ENCODE results near the gene CRYBA2. TPM values are rescaled to one million over a fixed set of nuclear protein-coding genes. Genes with fewer than 3 reads are reported as not detected.
A peak's percentile ranks its signal among the peaks of the same experiment; 100 is the strongest.

The CRYBA2 gene
- total RNA-seq, 2 experiments from 2014 or later: not detected

DNA sequence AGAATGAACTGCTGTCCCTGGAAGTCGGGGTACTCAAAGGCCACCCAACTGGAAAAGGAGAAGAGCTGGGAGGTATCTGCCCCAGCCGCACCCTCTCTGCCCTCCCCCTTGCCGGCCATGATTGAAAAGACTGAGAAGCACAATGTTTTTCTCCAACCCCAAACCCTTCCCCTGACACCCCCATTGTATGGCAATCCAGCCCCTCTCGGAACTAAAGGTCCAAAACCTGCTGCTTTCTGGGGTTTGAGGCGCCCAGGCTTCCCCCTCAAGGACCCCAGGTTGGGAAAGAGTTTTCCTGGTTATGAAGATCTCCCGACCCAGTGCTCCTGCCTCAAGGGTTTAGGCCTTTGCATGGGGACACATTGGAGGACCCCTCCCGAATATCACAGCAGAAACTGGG, 1.0 kb downstream of the CRYBA2 start:
- no peaks in the 10 kb centered on the region for H3K36me3 Mint-ChIP-seq (ENCODE audit: low read depth)
- H3K4me1 Mint-ChIP-seq: peaks cover 2% of the 10 kb centered on the region
- ChIA-PET CTCF (interaction anchor here (3.3 kb wide), 1 partner anchor 11 kb away, joined by 18 read pairs; no protein-coding TSS in a partner anchor), POLR2A (no interaction called here)
- DNase-seq: no peak
- H3K27ac Mint-ChIP-seq: no peak overlapping the region
- no peak overlapping the region for H3K4me3 Mint-ChIP-seq
- H3K27me3 Mint-ChIP-seq: peaks cover 86% of the 10 kb centered on the region
- H3K9me3 Mint-ChIP-seq: no peaks in the 10 kb centered on the region

GRCh38 chr2:218991674-218992168, 1.5 kb downstream of the CRYBA2 start:
- no peaks in the 10 kb centered on the region for H3K9me3 Mint-ChIP-seq
- no peaks in the 10 kb centered on the region for H3K36me3 Mint-ChIP-seq (ENCODE audit: low read depth)
- peaks cover 87% of the 10 kb centered on the region for H3K27me3 Mint-ChIP-seq
- H3K27ac Mint-ChIP-seq: no peak overlapping the region
- CTCF ChIA-PET: interaction anchor here (3.3 kb wide), 1 partner anchor 11 kb away, joined by 18 read pairs; no protein-coding TSS in a partner anchor
- peaks cover 2% of the 10 kb centered on the region for H3K4me1 Mint-ChIP-seq
- no peak overlapping the region for H3K4me3 Mint-ChIP-seq
- no peak for DNase-seq
- POLR2A ChIA-PET: no interaction called here

DNA sequence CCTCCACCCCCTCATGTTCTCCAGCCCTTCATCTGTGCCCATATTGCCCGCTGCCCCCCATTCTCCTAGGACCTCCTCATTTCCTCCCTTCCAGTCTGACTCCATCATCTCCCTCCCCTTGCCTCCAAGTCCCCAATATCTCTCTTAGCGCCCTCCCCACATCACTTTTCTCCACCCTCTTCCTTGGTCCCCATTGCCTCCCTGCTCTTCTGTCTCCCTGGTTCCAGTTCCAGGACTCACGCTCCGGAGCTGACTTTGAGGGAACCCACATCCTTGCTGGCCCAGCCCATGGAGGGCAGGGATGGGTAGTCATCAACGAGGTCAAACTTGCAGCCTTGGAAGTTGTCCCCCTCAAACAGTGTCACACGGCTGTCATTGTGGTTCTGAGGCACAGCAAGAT, 2.6 kb downstream of the CRYBA2 start:
- Mint-ChIP-seq H3K4me1 (peaks cover 2% of the 10 kb centered on the region), H3K27me3 (peaks cover 89% of the 10 kb centered on the region), H3K4me3 (no peak overlapping the region), H3K27ac (no peak overlapping the region), H3K36me3 (ENCODE audit: low read depth) (no peaks in the 10 kb centered on the region), H3K9me3 (no peaks in the 10 kb centered on the region)
- ChIA-PET POLR2A (no interaction called here), CTCF (interaction anchor here (0.6 to 3.3 kb wide), 3 partner anchors 9 to 310 kb away, joined by 3 to 18 read pairs (median 3); no protein-coding TSS in a partner anchor)
- DNase-seq: no peak

- POLR2A ChIA-PET: no interaction called here
- no peak for DNase-seq
These were observed 3.2 kb downstream of the CRYBA2 start for GRCh38 chr2:218990052-218990451.

GRCh38 chr2:218988650-218989049, 4.6 kb downstream of the CRYBA2 start:
- POLR2A ChIA-PET: no interaction called here
- CTCF ChIA-PET: interaction anchor here (0.5 kb wide), 2 partner anchors 11 to 91 kb away, joined by 3 read pairs; no protein-coding TSS in a partner anchor
- no peak for DNase-seq

More at GRCh38 chr2:218990052-218990451, 3.2 kb downstream of the CRYBA2 start:
- H3K4me3 Mint-ChIP-seq: no peak overlapping the region
- H3K27ac Mint-ChIP-seq: no peak overlapping the region
- CTCF ChIA-PET: interaction anchor here (0.6 to 3.3 kb wide), 3 partner anchors 9 to 310 kb away, joined by 3 to 18 read pairs (median 3); no protein-coding TSS in a partner anchor
- H3K9me3 Mint-ChIP-seq: no peaks in the 10 kb centered on the region
- H3K4me1 Mint-ChIP-seq: peaks cover 2% of the 10 kb centered on the region
- no peaks in the 10 kb centered on the region for H3K36me3 Mint-ChIP-seq (ENCODE audit: low read depth)
- H3K27me3 Mint-ChIP-seq: peaks cover 86% of the 10 kb centered on the region

GRCh38 chr2:218988164-218988563, 5.1 kb downstream of the CRYBA2 start:
- DNase-seq: no peak
- Mint-ChIP-seq H3K36me3 (ENCODE audit: low read depth) (peaks cover under 1% of the 10 kb centered on the region), H3K27ac (no peak overlapping the region), H3K9me3 (no peaks in the 10 kb centered on the region), H3K27me3 (peaks cover 87% of the 10 kb centered on the region), H3K4me1 (peaks cover 3% of the 10 kb centered on the region), H3K4me3 (no peak overlapping the region)
- ChIA-PET POLR2A (no interaction called here), CTCF (interaction anchor here (0.5 kb wide), 2 partner anchors 19 to 92 kb away, joined by 3 read pairs; no protein-coding TSS in a partner anchor)

More at GRCh38 chr2:218988650-218989049, 4.6 kb downstream of the CRYBA2 start:
- H3K4me3 Mint-ChIP-seq: no peak overlapping the region
- H3K9me3 Mint-ChIP-seq: no peaks in the 10 kb centered on the region
- H3K36me3 Mint-ChIP-seq (ENCODE audit: low read depth): no peaks in the 10 kb centered on the region
- peaks cover 83% of the 10 kb centered on the region for H3K27me3 Mint-ChIP-seq
- no peak overlapping the region for H3K27ac Mint-ChIP-seq
- H3K4me1 Mint-ChIP-seq: peaks cover 3% of the 10 kb centered on the region

- ChIA-PET CTCF (no interaction called here), POLR2A (no interaction called here)
- no peaks in the 10 kb centered on the region for H3K9me3 Mint-ChIP-seq
- peaks cover 1% of the 10 kb centered on the region for H3K36me3 Mint-ChIP-seq (ENCODE audit: low read depth)
- H3K4me1 Mint-ChIP-seq: peaks cover 6% of the 10 kb centered on the region
- H3K27me3 Mint-ChIP-seq: peaks cover 86% of the 10 kb centered on the region
- H3K4me3 Mint-ChIP-seq: no peak overlapping the region
- H3K27ac Mint-ChIP-seq: no peak overlapping the region
- DNase-seq: no peak
These were observed 7.0 kb downstream of the CRYBA2 start for GRCh38 chr2:218986148-218986761.

DNA sequence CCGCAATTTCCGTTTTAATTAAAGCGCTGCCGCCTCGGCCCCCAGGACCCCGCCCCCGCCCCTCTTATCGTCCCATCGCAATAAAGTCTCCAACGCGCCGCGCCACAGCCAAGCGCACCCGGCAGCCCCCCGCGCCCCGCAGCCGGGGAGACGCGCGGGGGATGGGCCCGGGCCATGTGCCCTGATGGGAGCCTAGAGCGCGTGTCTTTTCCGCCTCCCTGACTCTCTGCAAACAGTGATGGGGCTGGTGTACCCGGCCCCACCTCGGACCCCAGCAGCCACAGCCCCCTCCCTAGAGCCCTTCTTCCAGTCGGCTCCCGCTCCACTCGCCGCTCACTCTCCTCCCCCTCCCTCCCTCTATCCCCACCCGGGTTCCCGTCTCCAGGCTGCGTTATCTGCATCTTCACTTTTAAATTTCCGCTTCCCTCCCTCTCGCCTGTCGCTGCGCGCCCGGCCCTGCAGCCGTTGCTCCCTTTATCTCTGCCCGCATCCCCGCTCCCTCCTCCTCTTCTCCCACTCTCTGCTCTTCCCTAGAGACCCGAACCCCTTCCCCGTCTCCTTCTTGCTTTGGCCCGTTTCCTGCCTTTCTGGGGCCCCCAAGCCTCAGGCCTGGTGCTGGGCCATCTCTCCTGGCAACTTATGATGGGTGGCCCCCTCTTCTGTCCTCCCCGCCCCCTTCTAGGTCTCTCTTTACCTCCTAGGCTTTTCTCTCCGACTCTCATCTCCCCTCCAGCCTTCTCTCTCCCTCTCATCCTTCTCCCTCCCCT, 7.7 kb downstream of the CRYBA2 start:
- Mint-ChIP-seq H3K9me3 (no peaks in the 10 kb centered on the region), H3K36me3 (ENCODE audit: low read depth) (peaks cover 1% of the 10 kb centered on the region), H3K4me1 (peaks cover 10% of the 10 kb centered on the region), H3K27ac (no peak overlapping the region), H3K4me3 (no peak overlapping the region), H3K27me3 (peaks cover 84% of the 10 kb centered on the region)
- no peak for DNase-seq
- POLR2A ChIA-PET: no interaction called here
- CTCF ChIA-PET: no interaction called here

- POLR2A ChIA-PET: no interaction called here
- CTCF ChIA-PET: no interaction called here
- no peak for DNase-seq
- Mint-ChIP-seq H3K4me3 (peak within 1 kb of the TSS; percentile 17), H3K27me3 (peaks cover 83% of the 10 kb centered on the region), H3K36me3 (ENCODE audit: low read depth) (peaks cover 1% of the 10 kb centered on the region), H3K9me3 (no peaks in the 10 kb centered on the region), H3K27ac (no peak within 1 kb of the TSS), H3K4me1 (peaks cover 14% of the 10 kb centered on the region)
These were observed 8.2 kb downstream of the CRYBA2 start, which contains the start of gene FEV for GRCh38 chr2:218985021-218985324. FEV (minus strand) TSS chr2:218985184; CDS start chr2:218985075, 109 bp downstream.

GRCh38 chr2:218984239-218985020, 8.8 kb downstream of the CRYBA2 start:
- H3K27me3 Mint-ChIP-seq: peaks cover 83% of the 10 kb centered on the region
- H3K27ac Mint-ChIP-seq: no peak overlapping the region
- peak overlapping the region; percentile 17 for H3K4me3 Mint-ChIP-seq
- CTCF ChIA-PET: interaction anchor here (2.2 kb wide), 1 partner anchor 74 kb away, joined by 9 read pairs; no protein-coding TSS in a partner anchor
- H3K9me3 Mint-ChIP-seq: no peaks in the 10 kb centered on the region
- no peak for DNase-seq
- peaks cover 1% of the 10 kb centered on the region for H3K36me3 Mint-ChIP-seq (ENCODE audit: low read depth)
- POLR2A ChIA-PET: no interaction called here
- peaks cover 18% of the 10 kb centered on the region for H3K4me1 Mint-ChIP-seq

DNA sequence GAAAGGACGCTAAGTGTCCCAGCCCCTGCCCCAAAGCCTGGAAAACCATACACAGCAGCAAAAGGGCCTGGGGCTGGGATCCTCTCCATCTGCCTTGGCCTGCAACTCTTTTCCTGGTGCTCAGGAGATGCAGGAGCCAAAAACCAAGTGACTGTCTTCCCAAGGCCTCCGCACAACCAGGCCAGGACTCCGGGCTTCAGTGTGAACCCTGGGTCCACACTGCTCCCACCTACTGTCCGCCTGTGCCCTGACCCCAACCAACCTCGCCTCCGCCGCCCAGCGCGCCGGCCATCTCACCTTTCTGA, 9.3 kb downstream of the CRYBA2 start:
- Mint-ChIP-seq H3K27ac (no peak overlapping the region), H3K4me1 (peaks cover 18% of the 10 kb centered on the region), H3K27me3 (peaks cover 78% of the 10 kb centered on the region), H3K36me3 (ENCODE audit: low read depth) (peaks cover 1% of the 10 kb centered on the region), H3K9me3 (no peaks in the 10 kb centered on the region), H3K4me3 (no peak overlapping the region)
- no peak for DNase-seq
- CTCF ChIA-PET: interaction anchor here (0.9 to 2.2 kb wide), 2 partner anchors 19 to 75 kb away, joined by 3 to 9 read pairs; no protein-coding TSS in a partner anchor
- POLR2A ChIA-PET: no interaction called here

GRCh38 chr2:218983263-218983933, 9.8 kb downstream of the CRYBA2 start:
- ChIA-PET CTCF (interaction anchor here (0.9 to 2.2 kb wide), 3 partner anchors 13 to 75 kb away, joined by 3 to 10 read pairs (median 9); no protein-coding TSS in a partner anchor), POLR2A (no interaction called here)
- H3K4me1 Mint-ChIP-seq: peaks cover 18% of the 10 kb centered on the region
- peak overlapping the region; percentile 41 for H3K27ac Mint-ChIP-seq
- H3K27me3 Mint-ChIP-seq: peaks cover 77% of the 10 kb centered on the region
- H3K9me3 Mint-ChIP-seq: no peaks in the 10 kb centered on the region
- no peak for DNase-seq
- peaks cover 1% of the 10 kb centered on the region for H3K36me3 Mint-ChIP-seq (ENCODE audit: low read depth)
- no peak overlapping the region for H3K4me3 Mint-ChIP-seq
